HG02970 (cell line): ENCODE data around the gene ZNF350.
"Not testable (repeated sequence)": the region's sequence is repeated elsewhere in the genome, so short reads cannot be mapped to it uniquely, and the experiment has no call there.

Experiments
- ATAC-seq: cut with Tn5 transposase; IDR thresholded peaks from one replicate; pipeline ENCODE4 v1.9.1; 2021; ENCODE audit warnings: mild to moderate bottlenecking, moderate library complexity, moderate number of reproducible peaks; ENCODE audit not compliant: unreplicated experiment, low FRiP score

The ZNF350 gene

DNA sequence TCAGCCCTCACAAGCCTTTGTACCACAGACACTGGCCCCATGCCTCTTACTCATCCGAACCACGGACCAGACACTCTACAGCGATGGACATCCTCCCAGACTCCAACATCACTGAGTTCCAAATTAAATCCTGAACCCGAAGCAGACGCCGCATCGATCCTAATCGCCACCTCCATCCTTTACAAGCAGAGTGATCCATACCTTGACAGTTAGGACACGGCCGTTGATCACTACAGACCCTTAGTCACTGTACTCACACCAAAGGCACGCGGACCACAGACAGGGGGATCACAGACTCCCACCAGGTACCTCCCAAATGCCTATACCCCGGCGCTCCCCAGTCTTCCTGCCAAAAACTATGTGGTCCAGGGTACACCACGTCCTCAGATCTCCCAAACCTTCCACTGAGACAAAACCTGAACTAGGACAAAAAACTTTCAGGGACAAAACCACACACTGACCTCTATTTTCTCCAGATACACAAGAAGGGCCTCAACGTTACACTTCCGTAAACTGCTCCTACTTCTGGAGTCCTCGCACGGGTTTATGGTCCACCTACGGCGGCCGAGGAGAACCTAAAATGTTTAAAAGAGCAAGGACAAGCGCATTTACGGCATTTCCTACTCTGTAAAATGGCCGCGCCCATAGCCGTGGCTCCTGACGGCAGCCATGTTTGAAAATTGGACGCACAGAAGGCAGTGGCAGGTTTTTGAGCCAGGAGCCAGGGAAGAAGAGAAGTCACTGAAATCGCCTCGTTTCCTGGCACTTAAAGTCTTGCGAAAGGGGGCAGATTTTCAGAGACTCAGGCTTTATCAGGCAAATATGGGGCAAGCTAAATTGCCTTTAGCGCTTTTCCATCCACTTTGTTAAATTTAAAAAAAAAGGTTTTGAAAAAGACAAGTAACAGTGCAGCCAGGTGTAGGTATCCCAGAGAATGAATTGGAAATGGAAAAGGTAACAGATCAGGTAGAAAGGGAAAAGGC, at the start of gene ZNF350:
TSS of gene ZNF350 (minus strand) at position 532 of the 983 bp plus-strand sequence. CDS start 12,480 bp downstream, outside the sequence.
- peak; percentile 90 for ATAC-seq

GRCh38 chr19:52034051-52034728, 47.5 kb upstream of the ZNF350 start:
- ATAC-seq: no peak

DNA sequence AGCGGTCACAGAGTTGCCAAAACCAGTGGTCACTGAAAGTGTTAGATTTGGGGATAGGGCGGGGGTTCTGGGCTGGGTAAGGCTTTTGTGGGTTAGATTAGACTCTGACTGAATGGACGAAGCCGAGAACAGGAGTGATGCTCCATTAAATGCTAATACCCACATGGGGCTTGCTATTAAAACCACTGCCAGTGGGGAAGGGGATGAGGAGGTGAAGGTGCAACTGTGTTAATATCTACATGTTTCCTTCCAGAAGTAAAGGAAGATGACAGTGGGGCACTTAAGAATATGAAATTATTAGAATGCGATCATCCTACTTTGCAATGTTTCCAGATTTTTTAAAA, 42.1 kb upstream of the ZNF350 start:
- peak; percentile 26 for ATAC-seq

- ATAC-seq: peak; percentile 93
These were observed 41.6 kb upstream of the ZNF350 start, which contains the start of gene ZNF614 for GRCh38 chr19:52028027-52028779. Gene ZNF614, minus strand, starts transcription at chr19:52028379. Its CDS starts 2,634 bp downstream, at chr19:52025745.

DNA sequence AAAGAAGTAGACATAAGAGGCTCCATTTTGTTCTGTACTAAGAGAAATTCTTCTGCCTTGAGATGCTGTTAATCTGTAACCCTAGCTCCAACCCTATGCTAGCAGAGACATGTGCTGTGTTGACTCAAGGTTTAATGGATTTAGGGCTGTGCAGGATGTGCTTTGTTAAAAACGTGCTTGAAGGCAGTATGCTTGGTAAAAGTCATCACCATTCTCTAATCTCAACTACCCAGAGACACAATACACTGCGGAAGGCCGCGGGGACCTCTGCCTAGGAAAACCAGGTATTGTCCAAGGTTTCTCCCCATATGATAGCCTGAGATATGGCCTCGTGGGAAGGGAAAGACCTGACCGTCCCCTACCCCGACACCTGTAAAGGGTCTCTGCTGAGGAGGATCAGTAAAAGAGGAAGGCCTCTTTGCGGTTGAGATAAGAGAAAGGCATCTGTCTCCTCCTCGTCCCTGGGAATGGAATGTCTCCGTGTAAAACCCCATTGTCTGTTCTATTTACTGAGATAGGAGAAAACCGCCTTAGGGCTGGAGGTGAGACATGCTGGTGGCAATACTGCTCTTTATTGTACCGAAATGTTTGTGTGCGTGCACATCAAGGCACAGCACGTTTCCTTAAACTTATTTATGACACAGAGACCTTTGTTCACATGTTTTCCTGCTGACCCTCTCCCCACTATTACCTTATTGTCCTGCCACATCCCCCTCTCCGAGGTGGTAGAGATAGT, 39.8 kb upstream of the ZNF350 start:
- ATAC-seq: not testable (repeated sequence)

DNA sequence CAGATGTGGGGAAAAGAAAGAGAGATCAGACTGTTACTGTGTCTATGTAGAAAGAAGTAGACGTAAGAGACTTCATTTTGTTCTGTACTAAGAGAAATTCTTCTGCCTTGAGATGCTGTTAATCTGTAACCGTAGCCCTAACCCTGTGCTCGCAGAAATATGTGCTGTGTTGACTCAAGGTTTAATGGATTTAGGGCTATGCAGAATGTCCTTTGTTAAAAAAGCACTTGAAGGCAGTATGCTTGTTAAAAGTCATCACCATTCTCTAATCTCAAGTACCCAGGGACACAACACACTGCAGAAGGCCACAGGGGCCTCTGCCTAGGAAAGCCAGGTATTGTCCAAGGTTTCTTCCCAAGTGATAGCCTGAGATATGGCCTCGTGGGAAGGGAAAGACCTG, 37.8 kb upstream of the ZNF350 start:
- ATAC-seq: not testable (repeated sequence)

DNA sequence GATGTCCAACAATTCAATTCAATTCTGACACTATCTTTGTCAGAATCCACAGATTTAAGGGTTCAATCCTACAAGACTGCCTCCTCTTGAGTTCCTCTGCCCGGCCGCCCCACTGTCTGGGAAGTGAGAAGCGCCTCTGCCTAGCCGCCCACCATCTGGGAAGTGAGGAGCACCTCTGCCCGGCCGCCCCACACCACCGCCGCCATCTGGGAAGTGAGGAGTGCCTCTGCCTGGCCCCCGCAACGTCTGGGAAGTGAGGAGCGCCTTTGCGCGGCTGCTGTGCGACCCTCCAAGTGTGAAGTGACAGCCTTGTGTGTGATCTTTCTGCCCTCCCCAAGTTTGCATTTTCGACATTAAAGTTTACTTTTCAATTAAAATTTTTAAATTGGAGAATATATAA, 35.6 kb upstream of the ZNF350 start:
- no peak for ATAC-seq

GRCh38 chr19:52020506-52020905, 33.9 kb upstream of the ZNF350 start:
- ATAC-seq: no peak

GRCh38 chr19:52010674-52011073, 24.0 kb upstream of the ZNF350 start:
- no peak for ATAC-seq

DNA sequence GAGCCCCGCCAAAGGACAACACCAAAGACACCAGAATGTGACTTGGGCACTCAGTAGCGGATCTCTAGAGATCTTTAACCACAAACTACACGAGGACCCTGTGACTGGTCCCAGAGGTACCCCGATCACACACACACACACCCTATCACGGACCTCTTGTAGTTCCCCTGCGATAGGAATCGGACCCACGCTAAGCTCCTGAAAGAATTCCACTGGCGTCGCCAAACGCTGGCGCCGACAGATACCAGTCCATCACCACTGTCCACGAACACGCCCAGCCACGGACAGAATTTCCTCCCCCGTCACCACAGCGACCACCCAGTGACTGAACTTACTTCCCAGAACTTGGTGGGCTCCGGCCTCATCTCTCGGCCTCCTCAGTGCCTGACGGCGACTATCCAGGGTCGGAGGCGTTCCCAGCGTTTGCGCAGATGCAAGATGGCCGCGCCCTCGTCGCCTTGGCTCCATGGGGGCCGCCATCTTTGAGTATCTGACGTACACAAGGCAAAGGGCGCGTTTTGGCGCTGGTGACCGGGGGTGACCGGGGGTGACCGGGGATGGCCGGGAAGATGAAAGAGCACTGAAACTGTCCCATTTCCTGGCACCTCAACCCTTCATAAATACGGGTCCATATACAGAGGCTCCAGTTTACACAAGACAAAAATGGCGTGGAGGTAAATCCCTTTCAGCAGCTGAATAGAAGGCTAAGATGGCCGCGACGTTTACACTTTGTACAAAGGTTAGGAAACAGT, 21.3 kb upstream of the ZNF350 start, which contains the start of gene ZNF615:
TSS of gene ZNF615 (minus strand) at position 406 of the 752 bp plus-strand sequence. CDS start 4,500 bp downstream, outside the sequence.
- peak; percentile 92 for ATAC-seq

DNA sequence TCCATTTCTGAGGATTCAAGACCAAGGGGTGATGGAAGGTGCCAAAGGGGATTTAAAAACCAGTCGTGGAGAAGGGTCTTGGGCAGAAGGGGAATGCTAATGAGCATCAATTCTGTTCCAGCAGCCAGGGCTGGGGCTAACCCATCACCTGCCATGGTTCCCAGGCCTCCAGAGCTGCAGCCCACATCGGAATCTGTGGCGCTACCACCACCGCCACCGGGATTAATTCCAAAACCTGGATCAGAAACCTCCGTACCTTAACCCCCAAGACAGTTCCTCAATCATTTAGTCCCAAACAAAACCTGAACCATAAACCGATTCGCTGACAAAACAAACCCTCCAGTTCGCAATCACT, 20.8 kb upstream of the ZNF350 start:
- ATAC-seq: no peak

DNA sequence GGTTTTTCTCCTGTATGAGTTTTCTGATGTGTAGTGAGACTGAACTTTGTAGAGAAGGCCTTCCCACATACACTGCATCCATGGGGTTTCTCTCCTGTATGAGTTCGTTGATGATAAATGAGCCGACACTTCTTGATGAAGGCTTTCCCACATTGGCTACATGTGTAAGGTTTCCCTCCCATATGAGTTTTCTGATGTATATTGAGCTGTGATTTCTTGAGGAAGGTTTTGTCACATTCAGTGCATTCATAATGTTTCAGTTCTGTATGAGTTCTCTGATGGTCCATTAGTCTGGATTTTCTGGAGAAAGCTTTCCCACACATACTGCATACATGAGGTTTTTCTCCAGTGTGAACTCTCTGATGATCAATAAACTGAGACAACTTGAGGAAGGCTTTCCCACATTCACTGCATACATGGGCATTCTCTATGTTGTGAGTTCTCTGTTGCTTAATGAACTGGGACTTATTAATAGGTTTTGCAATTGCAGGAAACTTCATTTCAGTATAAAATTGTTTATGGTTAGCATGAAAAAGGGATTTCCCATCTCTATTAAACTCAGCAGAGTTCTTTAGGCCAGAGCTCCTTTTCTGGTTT, 7.5 kb upstream of the ZNF350 start:
- ATAC-seq: no peak

DNA sequence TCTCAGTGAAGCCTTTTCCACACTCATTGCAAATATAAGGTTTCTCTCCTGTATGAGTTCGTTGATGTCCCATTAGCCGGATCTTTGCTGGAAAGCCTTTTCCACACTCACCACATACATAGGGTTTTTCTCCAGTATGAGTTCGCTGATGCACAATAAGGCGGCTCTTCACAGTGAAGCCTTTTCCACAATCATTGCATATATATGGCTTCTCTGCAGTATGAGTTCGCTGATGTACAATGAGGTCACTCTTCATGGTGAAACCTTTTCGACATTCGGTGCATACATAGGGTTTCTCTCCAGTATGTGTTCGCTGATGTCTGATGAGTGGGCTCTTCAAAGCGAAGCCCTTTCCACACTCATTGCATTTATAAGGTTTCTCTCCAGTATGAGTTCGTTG, 6.8 kb upstream of the ZNF350 start:
- no peak for ATAC-seq

DNA sequence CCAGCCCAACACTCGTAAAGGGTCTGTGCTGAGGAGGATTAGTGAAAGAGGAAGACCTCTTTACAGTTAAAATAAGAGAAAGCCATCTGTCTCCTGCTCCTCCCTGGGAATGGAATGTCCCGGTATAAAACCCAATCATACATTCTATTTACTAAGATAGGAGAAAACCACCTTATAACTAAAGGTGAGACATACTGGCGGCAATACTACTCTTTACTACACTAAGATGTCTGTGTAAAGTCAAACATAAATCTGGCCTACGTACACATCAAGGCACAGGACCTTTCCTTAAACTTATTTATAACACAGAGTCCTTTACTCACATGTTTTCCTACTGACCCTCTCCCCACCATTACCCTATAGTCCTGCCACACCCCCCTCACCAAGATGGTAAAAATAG, 3.3 kb downstream of the ZNF350 start:
- no peak for ATAC-seq

GRCh38 chr19:51980926-51981325, 5.7 kb downstream of the ZNF350 start:
- not testable (repeated sequence) for ATAC-seq

- ATAC-seq: no peak
These were observed 6.4 kb downstream of the ZNF350 start for GRCh38 chr19:51980116-51980736.

GRCh38 chr19:51978882-51979281, 7.8 kb downstream of the ZNF350 start:
- ATAC-seq: no peak

DNA sequence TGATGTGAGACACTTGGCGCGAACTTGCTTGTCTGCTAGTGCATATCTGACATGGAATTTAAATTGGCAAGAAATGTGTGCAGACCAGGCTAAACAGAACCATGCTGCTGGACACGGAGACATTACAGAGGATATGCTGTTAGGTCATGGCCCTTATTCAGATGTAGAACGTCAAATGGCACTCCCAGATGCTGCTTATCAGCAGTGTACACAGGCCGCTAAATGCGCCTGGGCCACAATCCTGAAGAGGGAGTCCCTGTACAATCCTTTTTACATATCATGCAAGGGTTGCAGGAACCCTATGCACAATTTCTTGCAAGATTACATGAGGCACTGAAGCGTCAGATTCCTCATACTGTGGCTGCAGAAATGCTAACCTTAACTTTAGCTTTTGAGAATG, 9.3 kb downstream of the ZNF350 start:
- ATAC-seq: no peak
